ENCODE measurements around the gene ORM2.

The ORM2 gene

GRCh38 chr9:114296338-114296737 lies 33.3 kb upstream of the ORM2 start:
- DNase-seq (ENCODE audit: extremely low read depth, low read depth), result no peak
- no peak for TF ChIP-seq CTCF (IDR thresholded peaks at IDR 0.05; ENCODE audit: low read depth, low read length, missing control alignments)
- no peak overlapping the region for H3K4me3 ChIP-seq (replicated peaks; ENCODE audit: low read depth, low read length)

- no peak for DNase-seq (ENCODE audit: extremely low read depth, low read depth)
- TF ChIP-seq CTCF (IDR thresholded peaks at IDR 0.05; ENCODE audit: low read depth, low read length, missing control alignments), result no peak
- no peak overlapping the region for H3K4me3 ChIP-seq (replicated peaks; ENCODE audit: low read depth, low read length)
Measured at GRCh38 chr9:114299286-114300152, 30.1 kb upstream of the ORM2 start.

GRCh38 chr9:114300153-114300845 lies 29.4 kb upstream of the ORM2 start:
- no peak for DNase-seq (ENCODE audit: extremely low read depth, low read depth)
- no peak for TF ChIP-seq CTCF (IDR thresholded peaks at IDR 0.05; ENCODE audit: low read depth, low read length, missing control alignments)
- no peak overlapping the region for H3K4me3 ChIP-seq (replicated peaks; ENCODE audit: low read depth, low read length)

GRCh38 chr9:114300846-114301797 lies 28.5 kb upstream of the ORM2 start:
- TF ChIP-seq CTCF (IDR thresholded peaks at IDR 0.05; ENCODE audit: low read depth, low read length, missing control alignments), result no peak
- no peak overlapping the region for H3K4me3 ChIP-seq (replicated peaks; ENCODE audit: low read depth, low read length)

GRCh38 chr9:114301798-114302565 lies 27.7 kb upstream of the ORM2 start:
- DNase-seq (ENCODE audit: extremely low read depth, low read depth), result no peak
- no peak for TF ChIP-seq CTCF (IDR thresholded peaks at IDR 0.05; ENCODE audit: low read depth, low read length, missing control alignments)
- no peak overlapping the region for H3K4me3 ChIP-seq (replicated peaks; ENCODE audit: low read depth, low read length)

More at GRCh38 chr9:114300846-114301797, 28.5 kb upstream of the ORM2 start:
- no peak for DNase-seq (ENCODE audit: extremely low read depth, low read depth)

GRCh38 chr9:114302727-114303126 lies 26.9 kb upstream of the ORM2 start:
- TF ChIP-seq CTCF (IDR thresholded peaks at IDR 0.05; ENCODE audit: low read depth, low read length, missing control alignments), result no peak
- no peak for DNase-seq (ENCODE audit: extremely low read depth, low read depth)
- H3K4me3 ChIP-seq (replicated peaks; ENCODE audit: low read depth, low read length), result no peak overlapping the region

All from HFF-Myc (cell line).